H1 (cell line): Measurements from ENCODE around the gene SRP9.

Experiments used
- CHD2 ChIP-seq: IDR thresholded peaks from 2 replicates; pipeline ENCODE4 v1.6.1; 2012; ENCODE audit warnings: low read length, improper control_type of control experiment
- EZH2 ChIP-seq: fragments of 200-600 bp; sonication (generic); IDR thresholded peaks from 2 replicates; pipeline ENCODE4 v1.7.1; 2012; ENCODE audit warnings: low read depth, mild to moderate bottlenecking, moderate library complexity, low read length, inconsistent platforms; ENCODE audit not compliant: severe bottlenecking
- HDAC2 ChIP-seq, 2 experiments: fragments of 300-600 bp in 1 of 2; sonication (generic) in 1 of 2; IDR thresholded peaks; 2 replicates each; pipeline ENCODE4 v1.6.1; 2011 to 2012; ENCODE audit warnings: low read depth in 2 of 2, low read length in 2 of 2, mild to moderate bottlenecking in 2 of 2, moderate library complexity in 2 of 2, borderline replicate concordance in 1 of 2, inconsistent platforms in 1 of 2
- POLR2A ChIP-seq, 2 experiments: IDR thresholded peaks; 1 replicate in 1 of 2; 2 replicates in 1 of 2; pipeline ENCODE4 v1.6.1; 2011; ENCODE audit warnings: low read depth in 2 of 2, low read length in 2 of 2, mild to moderate bottlenecking in 2 of 2; ENCODE audit errors: control extremely low read depth in 1 of 2
- RBBP5 ChIP-seq: IDR thresholded peaks from 2 replicates; pipeline ENCODE4 v1.7.1; 2012; ENCODE audit warnings: low read depth, mild to moderate bottlenecking, inconsistent platforms, low read length, moderate library complexity, borderline replicate concordance
- TCF12 ChIP-seq: IDR thresholded peaks from 2 replicates; pipeline ENCODE4 v1.6.1; 2011; ENCODE audit warnings: low read depth, mild to moderate bottlenecking, low read length
- YY1 ChIP-seq: IDR thresholded peaks from 2 replicates; pipeline ENCODE4 v1.6.1; 2011; ENCODE audit warnings: low read depth, mild to moderate bottlenecking, low read length
- TF ChIP-seq, protein P1 (sequence below), 3 experiments: IDR thresholded peaks; 1 replicate in 2 of 3; 2 replicates in 1 of 3; pipeline versions ENCODE4 v1.5.1 to v1.6.1; 2011; ENCODE audit warnings: low read length in 3 of 3, mild to moderate bottlenecking in 3 of 3, inconsistent platforms in 2 of 3, low read depth in 1 of 3, moderate library complexity in 1 of 3; ENCODE audit not compliant: insufficient read depth in 1 of 3; ENCODE audit errors: control extremely low read depth in 1 of 3
- TF ChIP-seq, protein P2 (sequence below): IDR thresholded peaks from 2 replicates; pipeline ENCODE4 v1.6.1; 2012; ENCODE audit warnings: inconsistent platforms
- TF ChIP-seq, protein P3 (sequence below): IDR thresholded peaks from 2 replicates; pipeline ENCODE4 v1.6.1; 2011; ENCODE audit warnings: low read depth, mild to moderate bottlenecking, low read length; ENCODE audit not compliant: insufficient read depth

DNA sequence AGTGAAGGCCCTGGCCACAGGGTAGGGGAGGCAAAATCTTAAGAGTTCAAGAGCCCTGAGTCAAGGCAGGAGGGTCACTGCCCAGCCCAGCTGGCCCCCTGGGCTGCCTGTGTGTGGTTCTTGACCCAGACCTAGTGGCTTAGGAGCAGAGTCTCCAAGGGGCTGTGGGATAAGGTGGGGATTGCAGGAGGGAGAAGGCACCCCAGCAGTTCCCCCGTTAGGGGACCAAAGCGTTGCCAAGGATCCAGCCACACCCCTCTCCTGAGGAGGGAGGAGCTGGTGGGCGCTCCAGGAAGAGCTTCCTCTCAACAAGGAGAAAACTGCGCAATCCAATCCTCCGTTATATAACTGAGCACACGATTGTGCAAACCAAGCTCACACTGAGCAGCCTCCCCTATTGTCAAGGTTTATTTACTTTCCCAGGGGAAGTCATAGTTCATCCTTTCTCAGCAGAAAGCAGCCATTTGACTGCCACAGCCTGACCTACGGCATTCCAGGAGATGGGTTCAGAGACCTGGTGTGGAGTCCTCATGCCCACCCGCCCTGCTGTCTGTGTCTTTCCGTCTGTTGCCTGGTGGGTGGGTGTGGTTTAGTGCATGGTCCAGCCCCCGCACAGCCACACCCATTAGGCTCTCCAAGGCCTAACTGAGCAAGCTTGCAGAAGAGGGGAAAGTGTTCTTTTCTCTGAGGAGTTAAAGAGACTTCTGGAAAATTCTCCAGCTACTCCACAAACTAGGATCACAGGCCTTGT lies 35.8 kb downstream of the SRP9 start:
- TF ChIP-seq POLR2A (IDR thresholded peaks at IDR 0.05; ENCODE audit: control extremely low read depth in 1 of 2, low read depth in 2 of 2, low read length in 2 of 2) (no peak), HDAC2 (IDR thresholded peaks at IDR 0.05; ENCODE audit: borderline replicate concordance in 1 of 2, low read depth in 2 of 2, low read length in 2 of 2) (no peak), TCF12 (no peak), YY1 (no peak), CHD2 (no peak), EZH2 (no peak), RBBP5 (no peak)
- TF ChIP-seq, protein P1, sequence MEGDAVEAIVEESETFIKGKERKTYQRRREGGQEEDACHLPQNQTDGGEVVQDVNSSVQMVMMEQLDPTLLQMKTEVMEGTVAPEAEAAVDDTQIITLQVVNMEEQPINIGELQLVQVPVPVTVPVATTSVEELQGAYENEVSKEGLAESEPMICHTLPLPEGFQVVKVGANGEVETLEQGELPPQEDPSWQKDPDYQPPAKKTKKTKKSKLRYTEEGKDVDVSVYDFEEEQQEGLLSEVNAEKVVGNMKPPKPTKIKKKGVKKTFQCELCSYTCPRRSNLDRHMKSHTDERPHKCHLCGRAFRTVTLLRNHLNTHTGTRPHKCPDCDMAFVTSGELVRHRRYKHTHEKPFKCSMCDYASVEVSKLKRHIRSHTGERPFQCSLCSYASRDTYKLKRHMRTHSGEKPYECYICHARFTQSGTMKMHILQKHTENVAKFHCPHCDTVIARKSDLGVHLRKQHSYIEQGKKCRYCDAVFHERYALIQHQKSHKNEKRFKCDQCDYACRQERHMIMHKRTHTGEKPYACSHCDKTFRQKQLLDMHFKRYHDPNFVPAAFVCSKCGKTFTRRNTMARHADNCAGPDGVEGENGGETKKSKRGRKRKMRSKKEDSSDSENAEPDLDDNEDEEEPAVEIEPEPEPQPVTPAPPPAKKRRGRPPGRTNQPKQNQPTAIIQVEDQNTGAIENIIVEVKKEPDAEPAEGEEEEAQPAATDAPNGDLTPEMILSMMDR (IDR thresholded peaks at IDR 0.05; ENCODE audit: control extremely low read depth in 1 of 3, insufficient read depth in 1 of 3, low read depth in 1 of 3, low read length in 3 of 3) = no peak
- TF ChIP-seq, protein P2, sequence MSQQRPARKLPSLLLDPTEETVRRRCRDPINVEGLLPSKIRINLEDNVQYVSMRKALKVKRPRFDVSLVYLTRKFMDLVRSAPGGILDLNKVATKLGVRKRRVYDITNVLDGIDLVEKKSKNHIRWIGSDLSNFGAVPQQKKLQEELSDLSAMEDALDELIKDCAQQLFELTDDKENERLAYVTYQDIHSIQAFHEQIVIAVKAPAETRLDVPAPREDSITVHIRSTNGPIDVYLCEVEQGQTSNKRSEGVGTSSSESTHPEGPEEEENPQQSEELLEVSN = no peak
- TF ChIP-seq, protein P3, sequence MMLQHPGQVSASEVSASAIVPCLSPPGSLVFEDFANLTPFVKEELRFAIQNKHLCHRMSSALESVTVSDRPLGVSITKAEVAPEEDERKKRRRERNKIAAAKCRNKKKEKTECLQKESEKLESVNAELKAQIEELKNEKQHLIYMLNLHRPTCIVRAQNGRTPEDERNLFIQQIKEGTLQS = no peak
